GM18499 (cell line): ENCODE results near the gene APMAP.

Source experiments
- ATAC-seq: cut with Tn5 transposase; IDR thresholded peaks from one replicate; pipeline ENCODE4 v1.9.1; 2021; ENCODE audit warnings: moderate number of reproducible peaks; ENCODE audit not compliant: insufficient read depth, unreplicated experiment

APMAP gene

DNA sequence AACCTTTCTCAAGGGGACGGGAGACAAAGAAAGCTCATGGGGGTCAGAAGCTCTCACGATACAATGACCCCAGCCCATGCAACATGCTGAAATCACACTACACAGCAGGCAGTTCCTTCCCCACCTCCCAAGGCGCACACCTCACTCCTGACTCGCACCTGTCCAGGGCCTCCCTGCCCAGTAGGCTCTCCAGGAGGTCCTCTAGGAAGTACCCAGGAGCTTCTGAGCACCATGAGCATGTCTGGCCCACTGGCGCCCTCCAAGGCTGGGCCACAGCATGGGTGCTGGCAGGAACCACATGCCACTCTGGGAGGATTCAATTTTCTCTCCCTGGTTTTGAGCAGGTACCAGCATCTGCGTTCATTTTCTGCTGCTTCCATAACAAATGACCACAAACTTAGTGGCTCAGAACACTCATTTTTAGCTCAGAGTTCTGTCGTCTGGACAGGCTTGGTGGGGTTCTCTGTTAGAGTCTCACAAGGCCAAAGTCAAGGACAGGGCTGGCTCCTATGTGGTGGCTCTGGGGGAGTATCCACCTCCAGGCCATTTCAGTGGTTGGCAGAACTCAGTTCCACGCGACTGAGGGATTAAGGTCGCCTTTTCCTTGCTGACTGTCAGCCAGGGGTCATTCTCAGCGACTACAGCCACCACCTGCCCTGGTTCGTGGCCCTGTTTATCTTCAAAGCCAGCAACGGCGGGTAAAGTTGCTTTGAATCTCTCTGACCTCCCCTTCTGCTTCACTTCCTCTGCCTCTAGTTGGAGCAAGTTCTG is 32.7 kb upstream of the APMAP start:
- ATAC-seq = no peak

DNA sequence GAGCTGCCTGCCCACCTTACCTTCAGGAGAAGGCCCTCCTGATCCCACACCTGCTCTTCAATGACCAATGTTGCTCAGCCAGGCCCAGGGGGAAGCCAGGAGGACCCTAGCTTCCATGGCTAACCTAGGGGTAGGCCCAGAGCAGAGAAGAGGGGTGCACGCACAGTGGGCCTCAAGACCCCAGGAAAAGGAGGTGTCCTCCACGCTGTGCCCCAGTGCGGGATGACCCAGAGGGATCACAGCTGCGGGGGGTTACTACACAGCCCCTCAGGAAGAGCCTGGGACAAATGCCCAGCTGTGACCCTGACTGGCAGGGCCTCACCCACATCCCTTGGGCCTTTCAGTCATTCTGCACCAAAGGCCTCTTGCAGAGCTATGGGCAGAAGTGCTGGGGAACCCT is 31.6 kb upstream of the APMAP start:
- no peak for ATAC-seq

DNA sequence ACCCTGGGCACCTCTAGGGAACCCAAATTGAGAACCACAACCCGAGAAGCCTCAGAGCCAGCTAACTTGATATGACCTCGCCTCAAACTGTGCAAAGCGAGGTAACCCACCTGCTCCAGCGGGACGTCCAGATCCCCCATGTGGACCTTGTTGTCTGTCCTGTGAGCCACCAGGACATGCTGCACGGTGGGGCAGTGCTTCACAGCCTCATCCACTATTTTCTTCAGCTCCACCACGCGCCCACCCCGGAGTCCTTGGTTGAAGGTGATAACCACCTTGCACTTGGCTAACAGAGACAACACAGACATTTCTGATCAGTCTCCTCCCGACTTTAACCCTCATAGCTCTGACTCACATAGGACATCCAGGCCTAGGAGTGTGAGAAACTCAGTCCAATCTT is 30.8 kb upstream of the APMAP start:
- ATAC-seq = no peak

DNA sequence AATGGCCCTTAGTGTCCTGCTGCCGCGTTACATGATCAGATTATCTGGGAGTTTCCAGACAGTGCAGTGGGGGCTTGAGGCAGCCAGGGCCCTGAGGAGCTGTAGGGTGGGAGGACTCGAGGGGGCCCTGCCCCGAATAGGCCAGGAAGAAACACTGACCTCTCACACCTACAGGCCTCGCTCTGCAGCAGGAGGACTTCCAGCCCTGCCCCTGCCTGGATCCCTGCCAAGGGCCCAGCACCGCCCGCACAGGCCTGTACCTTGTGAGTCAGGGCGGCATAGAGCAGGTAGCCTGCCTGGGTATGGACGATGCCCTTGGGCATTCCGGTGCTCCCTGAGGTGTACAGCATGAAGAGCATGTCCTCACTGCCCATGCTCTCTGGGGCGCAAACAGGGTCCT is 30.1 kb upstream of the APMAP start:
- ATAC-seq = no peak

DNA sequence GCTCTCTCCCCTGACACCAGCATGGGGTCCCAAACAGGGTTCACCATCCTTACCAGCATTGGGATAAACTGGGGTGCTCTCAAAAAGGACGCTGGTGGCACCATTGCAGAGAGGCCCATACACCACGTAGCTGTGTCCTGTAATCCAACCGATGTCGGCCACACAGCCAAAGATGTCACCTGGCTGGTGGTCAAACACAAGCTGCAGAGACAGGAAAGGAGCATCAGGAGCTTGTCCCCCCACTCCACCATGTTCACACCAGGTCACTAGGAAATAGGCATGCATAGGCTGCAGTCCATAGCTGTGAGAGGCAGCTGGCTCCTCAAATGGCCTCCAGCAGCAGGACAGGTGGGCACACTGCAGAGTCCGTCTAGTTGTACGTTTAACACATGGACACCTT is 28.8 kb upstream of the APMAP start:
- no peak for ATAC-seq

DNA sequence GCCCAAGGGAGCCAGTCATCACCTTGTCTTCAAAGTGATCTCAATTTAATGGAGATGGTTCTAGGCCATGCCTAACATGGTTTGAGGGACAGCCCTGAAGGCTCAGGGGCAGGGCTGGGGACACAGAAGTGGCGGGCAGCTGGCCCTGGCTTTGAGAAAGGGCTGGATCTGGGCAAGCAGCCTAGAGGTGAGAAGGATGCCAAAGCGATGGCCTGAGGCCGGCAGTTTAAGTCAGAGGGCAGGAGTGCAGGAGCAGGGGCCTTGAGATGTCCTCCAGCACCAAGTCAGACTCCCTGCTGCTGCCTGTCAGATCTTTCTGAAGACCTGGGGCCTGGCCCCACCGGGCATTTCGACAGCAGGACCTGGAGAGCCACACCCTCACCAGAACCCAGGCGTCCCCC is 28.4 kb upstream of the APMAP start:
- ATAC-seq = no peak

DNA sequence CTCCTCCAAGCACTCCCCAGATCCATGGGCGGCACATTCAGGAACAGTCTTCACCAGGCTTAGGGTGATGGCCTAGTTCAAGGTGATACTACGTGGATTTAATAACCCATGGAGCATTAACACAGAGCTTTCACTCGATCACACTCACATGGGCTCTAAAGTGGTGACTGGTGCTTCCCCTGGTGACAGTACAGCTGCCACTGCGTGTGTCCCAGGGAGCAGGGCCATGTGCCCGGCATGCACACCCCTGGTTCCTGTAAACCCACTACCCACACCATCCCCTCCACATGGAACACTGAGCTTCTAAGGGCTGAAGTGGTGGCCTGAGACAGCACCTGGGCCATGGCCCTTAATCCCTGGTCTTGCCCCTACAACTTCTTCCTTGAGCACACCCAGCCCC is 27.8 kb upstream of the APMAP start:
- no peak for ATAC-seq

DNA sequence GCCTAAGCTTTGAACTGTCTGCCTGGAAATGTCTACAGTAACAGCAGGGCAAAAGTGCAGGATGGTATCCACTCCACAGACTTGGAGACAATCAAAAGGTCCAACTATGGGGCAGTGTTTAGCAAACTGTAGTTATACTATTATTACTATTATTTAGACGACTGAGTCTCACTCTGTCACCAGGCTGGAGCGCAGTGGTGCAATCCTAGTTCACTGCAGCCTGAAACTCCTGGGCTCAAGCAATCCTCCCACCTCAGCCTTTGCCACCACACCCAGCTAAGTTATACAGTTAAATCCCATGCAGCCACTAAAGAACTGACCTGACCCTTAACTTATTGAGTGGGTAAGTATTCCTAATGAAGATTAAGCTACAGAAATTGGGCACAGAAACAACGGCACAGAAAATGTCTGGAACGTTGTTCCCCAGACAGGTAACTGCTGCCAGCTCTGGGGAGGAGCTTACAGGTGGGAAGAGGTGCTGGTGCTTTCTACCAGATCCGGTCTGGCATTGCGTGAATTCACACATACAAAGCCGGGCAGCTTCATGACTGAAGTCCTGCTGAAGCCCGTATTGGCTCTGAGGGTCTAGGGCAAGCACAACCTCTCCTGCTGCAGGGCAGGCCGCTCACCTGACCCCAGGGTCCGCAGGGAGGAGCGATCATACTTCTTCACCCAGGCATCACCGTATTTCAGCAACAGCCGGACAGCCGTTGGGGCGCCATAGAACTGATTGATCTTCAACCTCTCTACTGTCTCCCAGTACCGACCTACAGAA is 27.0 kb upstream of the APMAP start:
- no peak for ATAC-seq

DNA sequence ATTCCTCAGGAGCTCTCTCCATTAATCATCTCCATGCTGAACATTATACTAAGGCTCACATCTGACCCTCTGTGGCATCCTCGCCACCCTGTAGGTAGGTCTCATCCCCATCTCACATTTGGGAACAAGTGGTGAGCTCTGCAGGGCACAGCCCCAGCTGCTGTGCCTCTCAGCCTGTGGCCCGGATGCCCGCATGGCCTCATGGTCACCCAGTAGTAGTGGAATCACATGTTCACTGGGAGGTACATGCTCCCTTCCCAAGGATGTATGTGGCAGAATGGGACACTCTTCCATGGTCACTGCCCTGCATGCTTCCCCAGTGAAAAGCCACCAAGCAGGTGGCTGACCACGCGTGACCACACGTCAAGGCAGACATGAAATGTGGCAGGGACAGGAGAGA is 26.3 kb upstream of the APMAP start:
- no peak for ATAC-seq

DNA sequence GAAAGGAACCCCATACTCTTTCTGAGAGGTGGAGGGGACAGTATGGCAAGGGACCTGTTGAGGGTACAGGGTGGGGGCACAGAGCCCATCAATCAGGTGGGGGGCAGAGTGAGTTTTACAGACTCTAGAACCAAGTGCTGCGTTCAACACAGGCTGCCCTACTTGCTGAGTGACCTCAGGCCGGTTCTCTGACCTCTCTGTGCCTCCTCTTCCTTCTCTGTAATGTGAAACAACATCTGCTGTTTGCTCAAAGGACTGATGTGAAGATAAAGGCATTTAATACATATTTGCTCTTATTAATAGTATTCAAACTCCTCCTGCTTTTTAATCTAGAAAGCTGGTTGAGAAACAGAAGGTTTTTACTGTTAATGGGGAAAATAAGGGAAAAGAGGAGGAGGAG is 25.9 kb upstream of the APMAP start:
- ATAC-seq = no peak

DNA sequence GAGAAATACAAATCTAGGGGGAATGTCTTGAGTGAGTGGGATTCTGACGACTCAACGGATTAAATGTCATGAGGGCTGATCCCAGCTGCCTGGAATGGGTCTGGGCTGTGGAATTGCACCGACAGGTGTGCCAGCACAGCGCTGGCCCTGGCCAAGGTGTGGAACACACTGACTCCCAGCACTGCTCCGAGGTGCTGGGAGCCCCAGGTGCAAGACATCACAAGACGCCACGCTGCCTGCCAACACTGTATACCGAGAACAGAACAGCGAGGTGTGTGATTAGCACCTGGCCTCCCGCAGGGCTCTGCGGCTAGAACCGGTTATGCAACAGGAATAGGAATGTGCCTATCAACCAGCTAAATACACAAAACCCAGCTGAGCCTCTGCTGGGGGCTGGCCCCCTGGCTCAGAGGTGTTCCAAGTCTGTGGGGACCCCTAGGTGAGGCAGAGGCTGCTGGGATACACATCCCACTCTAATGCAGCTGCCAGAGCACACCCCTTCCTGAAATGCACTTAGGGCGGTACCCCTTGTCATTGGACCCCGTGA is 24.8 kb upstream of the APMAP start:
- no peak for ATAC-seq

DNA sequence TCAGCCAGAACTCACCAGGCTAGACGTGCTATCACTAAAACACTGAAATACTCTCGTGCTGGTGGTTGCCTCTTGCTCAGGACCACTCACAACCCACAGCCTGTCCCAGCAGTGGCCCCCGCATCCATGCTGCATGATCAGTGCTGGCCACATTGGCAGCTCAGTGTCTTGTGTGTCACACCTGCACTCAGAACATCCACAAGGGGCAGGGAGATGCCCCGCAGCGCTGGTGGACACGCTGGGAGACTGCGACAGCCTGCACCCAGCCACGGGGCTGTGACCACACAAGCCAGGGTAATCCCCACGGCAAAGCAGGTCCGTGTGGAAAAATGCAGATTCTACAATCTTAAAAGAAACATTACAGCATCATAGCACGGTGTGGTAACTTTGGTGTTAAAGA is 23.9 kb upstream of the APMAP start:
- no peak for ATAC-seq

DNA sequence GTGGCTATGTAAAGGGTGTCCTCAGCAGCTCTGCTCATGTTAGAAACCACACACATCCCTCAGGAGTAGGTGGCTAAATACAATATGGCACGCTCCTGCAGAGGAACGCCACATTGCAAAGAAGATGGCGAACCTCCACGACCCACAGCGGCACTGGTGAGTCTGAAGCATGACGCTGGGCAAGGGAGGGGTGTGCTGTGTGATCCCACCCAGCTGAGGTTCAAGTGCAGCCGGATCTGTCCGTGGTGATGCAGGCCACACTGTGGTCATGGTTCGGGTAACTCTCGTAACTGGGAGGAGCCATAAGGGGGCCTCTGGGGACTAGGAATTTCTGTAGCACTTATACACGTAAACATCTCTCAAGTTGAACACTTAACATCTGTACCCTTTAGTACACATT is 23.4 kb upstream of the APMAP start:
- ATAC-seq = no peak

DNA sequence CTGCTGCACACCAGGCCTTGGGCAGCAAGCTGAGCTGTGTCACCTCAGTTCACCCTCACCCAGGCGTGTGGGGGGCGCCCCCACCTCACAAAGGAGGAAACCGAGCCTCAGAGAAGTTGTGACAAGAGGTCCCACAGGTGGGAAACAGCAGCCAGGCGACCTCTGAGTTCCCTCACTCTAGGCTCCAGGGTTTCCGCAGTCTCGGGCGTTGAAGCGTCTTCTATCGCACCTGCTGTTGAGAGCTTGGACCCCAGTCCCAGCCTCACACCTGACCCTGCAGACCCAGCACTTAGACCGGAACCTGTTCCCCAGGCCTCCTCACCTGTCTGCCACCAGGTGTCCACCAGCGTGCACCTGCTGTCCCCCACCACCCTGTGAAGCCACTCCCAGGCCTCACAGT is 22.3 kb upstream of the APMAP start:
- no peak for ATAC-seq

DNA sequence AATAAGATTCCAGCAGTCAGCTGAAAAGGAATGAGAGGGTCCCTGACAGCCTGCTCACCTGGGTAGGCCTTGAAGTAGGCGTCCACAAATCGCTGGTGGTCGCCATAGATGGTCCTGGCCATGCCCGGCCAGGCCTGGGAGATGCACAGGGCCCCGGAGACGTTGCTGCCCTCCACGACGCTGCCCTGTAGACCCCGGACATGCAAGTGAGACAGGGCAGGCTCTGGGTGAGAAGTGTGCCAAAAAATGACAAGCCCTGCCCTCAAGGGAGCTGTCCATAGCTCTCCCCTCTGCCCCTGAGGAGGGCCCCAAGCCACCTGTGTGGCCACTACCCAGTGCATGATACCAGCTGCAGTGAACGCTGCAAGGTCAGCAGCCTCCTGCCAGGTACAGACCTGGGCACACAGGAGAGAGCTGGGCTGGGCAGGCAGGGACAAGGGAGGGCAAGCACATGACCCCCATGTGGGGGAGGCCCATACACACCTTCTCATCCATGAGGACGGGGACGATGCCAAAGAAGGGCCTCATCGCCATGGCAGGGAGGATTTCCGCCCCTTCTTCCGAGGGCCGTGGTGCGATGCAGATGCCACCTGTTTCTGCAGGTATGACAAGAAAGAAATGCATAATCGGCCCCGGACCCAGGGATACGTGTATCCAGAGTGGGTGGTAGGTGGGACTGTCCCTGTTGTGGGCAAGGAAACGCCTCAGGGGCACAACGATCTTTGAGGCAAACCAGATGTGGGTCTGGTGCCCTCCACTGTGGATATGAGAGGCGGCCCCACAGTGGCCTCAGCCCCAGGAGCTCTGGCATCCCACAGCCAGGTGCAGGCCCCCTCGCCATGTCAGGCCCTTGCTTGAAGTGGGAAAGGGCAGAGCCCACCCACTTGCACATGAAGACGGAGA is 21.2 kb upstream of the APMAP start:
- no peak for ATAC-seq

DNA sequence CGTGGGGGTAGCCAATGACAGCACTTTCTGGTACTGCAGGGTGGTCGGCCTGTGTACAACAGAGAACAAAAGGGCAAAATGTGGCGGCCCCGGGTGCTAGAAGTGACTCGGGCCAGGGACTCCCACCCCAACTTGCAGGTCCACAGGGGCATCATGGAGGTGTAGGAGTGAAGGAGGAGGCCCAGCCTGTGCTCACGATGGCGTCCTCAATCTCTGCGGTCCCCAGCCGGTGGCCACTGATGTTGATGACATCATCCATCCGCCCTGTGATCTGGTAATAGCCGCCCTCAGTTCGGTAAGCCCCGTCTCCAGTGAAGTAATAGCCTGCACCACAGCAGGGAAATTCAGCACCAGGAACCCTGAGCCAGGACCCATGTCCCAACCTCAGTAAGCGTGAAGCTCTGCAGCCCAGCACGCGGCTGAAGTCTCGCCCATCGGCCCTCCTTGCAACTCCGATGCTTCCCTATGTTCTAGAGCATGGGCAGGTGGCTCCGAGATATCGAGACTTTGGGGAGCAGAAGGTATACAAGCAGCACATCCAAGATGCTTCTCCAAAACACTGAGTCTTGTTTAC is 20.2 kb upstream of the APMAP start:
- ATAC-seq = no peak

DNA sequence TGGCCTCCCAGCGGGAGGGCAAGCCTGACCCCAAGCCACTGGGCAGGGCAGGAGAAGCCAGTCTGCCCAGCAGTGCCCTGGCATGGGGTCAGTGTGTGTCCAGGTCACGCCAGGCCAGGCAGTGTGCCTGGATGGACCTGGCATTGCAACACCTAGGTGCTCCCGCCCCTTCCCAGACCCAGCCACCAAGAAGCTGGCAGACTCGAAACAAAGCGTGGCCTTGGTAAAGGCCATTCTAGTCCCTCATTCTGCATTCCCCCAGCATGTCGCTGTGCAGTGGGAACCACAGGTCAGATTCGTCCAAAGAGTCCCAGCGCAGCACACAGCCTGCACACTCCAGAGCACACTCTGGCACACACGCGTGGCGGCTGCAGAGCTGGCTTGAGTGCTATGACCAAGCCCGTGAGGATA is 19.3 kb upstream of the APMAP start:
- ATAC-seq = no peak

DNA sequence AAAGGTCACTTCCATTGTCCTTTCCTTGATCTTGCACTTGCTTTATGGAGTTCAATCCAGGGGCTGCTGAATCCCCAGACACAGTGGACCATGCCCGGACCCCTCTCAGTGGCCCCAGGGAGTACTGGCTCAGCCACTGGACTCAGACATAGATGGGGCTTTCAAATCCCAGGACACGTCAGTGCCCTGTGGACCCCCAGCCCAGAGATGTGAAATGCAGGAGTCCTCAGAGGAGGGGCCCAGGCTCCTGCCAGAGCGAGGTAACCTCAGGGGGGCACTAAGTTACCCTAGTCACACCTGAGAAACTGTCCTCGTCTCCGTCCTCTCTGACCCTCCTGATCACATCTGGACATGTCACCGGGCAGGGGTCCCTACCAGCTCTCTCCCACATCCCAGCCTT is 18.7 kb upstream of the APMAP start:
- ATAC-seq = no peak

DNA sequence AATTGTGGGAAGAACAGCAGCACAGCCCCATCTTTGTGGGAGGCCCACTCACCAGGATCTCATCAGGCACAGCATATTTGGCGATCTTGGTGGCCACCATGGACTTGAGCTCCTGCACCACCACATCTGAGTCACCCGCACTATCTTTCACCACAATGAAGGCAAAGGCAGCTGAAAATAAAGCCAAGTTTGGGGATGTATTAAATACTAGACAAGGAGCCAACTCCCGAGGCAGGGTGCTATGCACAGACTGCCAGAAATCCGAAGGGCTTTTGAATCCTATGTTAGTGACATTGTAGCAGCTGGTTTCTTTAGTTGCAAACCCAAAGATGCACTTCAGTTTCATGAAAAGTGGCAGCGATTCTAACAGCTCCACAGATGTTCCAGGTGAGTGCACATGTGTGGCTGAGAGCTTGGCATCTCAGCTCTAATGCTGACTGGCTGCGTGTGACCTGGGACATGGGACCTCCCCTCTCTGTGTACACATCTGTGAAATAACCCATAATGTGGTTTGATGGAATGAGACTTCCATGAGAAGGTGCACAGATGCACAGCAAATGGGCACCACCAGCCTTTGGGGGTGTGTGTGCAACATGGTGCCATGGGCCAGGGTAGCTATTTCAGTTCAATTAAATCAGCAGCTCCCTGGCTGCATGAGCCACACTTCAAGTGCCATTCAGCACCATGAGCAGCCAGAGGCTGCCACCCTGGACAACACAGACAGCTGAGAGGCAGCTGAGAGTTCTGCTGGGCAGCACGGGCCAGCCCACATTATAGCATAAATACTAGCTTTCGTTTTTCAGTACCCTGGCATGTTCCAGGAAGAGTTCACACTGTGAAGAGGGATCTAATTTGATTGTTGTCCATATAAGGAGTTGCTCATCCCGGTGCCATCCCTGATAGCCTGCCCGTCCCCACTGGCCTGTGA is 16.9 kb upstream of the APMAP start:
- no peak for ATAC-seq
